ENCODE results near the gene BGLAP. TPM values are rescaled to one million over a fixed set of nuclear protein-coding genes. Genes with fewer than 3 reads are reported as not detected.
A peak's percentile ranks its signal among the peaks of the same experiment; 100 is the strongest.

BGLAP gene
- total and polyA plus RNA-seq, 2 of the 13 experiments (the other 11 are each of a cell fraction or from before 2014, with no cell fraction given): 0.62 to 1.6 TPM

DNA sequence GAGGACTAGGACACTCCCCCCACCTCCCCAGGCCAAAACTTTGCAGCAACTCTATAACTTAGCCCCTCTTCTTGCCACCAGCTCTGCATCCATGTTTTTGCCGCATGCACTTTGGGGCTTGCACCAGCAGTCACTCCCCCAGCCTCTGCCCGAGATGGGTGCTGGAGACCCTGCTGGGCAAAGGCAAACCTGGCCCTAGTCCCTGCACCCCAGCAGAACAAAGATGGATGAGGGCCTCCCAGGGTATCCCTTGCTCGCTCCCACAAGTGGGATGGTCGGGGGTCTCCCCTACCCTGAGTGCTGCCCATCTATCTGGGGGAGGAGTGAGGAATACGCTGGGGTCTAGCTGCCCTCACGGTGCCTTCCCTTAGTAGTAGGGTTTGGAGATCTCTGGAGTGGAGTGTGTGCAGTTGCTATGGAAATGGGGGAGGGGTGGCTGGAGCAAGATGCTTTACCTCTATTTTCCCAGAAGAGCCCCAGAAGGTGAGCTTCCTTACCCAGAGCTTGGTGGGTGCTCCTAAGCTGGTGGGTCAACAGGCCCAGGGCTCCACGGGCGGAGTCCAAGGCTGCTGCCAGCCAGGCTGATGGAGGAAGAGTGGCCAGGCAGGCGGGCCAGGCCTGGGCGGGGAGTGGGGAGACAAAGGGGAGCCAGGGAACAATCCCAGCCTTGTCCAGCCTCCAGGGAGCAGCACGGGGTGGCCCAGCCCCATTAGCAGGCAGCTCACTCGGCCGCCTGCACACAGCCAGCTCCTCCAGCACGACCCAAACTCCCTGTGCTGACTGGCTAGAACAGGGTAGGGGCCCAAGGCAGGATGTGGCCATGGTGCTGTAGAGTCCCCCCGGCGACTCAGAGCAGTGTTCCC, 5.7 kb downstream of the BGLAP start, which contains the start of gene PAQR6 (continued):
- TF ChIP-seq EHMT2 (IDR thresholded peaks at IDR 0.05; ENCODE audit: borderline replicate concordance, low read depth, low read length) (no peak), NFKB2 (CRISPR knock-in tag; IDR thresholded peaks at IDR 0.05; ENCODE audit: borderline replicate concordance) (0 out of 2 replicates have a peak, but pooled peaks have one; percentile 27), ZNF724P (CRISPR knock-in tag; IDR thresholded peaks at IDR 0.05; ENCODE audit: borderline replicate concordance) (no peak), STAG1 (CRISPR knock-in tag; IDR thresholded peaks at IDR 0.05) (0 out of 2 replicates have a peak, but pooled peaks have one; percentile 9), ZNF598 (CRISPR knock-in tag; IDR thresholded peaks at IDR 0.05; ENCODE audit: borderline replicate concordance) (no peak), AGO2 (optimal IDR thresholded peaks at IDR 0.05; ENCODE audit: low read depth, low read length) (peak; percentile 61), RBFOX2 (IDR thresholded peaks at IDR 0.05; ENCODE audit: low read depth, low read length) (0 out of 2 replicates have a peak, but pooled peaks have one; percentile 21), SOX5 (CRISPR knock-in tag; IDR thresholded peaks at IDR 0.05; ENCODE audit: borderline replicate concordance) (peak; percentile 31; the same call in 1 of the 2 replicates), ZNF775 (CRISPR knock-in tag; IDR thresholded peaks at IDR 0.05; ENCODE audit: borderline replicate concordance) (no peak), TBL1XR1 (IDR thresholded peaks at IDR 0.05; ENCODE audit: borderline replicate concordance, low read length, partially characterized antibody) (no peak), ZNF44 (CRISPR knock-in tag; IDR thresholded peaks at IDR 0.05) (no peak), ZBTB21 (CRISPR knock-in tag; IDR thresholded peaks at IDR 0.05) (no peak), FOXC1 (CRISPR knock-in tag; IDR thresholded peaks at IDR 0.05; ENCODE audit: borderline replicate concordance) (no peak), SOX13 (IDR thresholded peaks at IDR 0.05) (no peak), SOX13 (CRISPR knock-in tag; conservative IDR thresholded peaks at IDR 0.05 in 1 of 2, IDR thresholded peaks at IDR 0.05 in 1 of 2) (peak in 1 of 2 experiments; percentile 65; a peak in 1 of 4 replicates), MYNN (CRISPR knock-in tag; IDR thresholded peaks at IDR 0.05; ENCODE audit: low read depth) (no peak), DMAP1 (CRISPR knock-in tag; IDR thresholded peaks at IDR 0.05) (no peak)
- TF ChIP-seq, protein P1, sequence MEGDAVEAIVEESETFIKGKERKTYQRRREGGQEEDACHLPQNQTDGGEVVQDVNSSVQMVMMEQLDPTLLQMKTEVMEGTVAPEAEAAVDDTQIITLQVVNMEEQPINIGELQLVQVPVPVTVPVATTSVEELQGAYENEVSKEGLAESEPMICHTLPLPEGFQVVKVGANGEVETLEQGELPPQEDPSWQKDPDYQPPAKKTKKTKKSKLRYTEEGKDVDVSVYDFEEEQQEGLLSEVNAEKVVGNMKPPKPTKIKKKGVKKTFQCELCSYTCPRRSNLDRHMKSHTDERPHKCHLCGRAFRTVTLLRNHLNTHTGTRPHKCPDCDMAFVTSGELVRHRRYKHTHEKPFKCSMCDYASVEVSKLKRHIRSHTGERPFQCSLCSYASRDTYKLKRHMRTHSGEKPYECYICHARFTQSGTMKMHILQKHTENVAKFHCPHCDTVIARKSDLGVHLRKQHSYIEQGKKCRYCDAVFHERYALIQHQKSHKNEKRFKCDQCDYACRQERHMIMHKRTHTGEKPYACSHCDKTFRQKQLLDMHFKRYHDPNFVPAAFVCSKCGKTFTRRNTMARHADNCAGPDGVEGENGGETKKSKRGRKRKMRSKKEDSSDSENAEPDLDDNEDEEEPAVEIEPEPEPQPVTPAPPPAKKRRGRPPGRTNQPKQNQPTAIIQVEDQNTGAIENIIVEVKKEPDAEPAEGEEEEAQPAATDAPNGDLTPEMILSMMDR (CRISPR knock-in tag; IDR thresholded peaks at IDR 0.05): peak; percentile 44; the same call in 1 of the 2 replicates
- TF ChIP-seq, protein P2, sequence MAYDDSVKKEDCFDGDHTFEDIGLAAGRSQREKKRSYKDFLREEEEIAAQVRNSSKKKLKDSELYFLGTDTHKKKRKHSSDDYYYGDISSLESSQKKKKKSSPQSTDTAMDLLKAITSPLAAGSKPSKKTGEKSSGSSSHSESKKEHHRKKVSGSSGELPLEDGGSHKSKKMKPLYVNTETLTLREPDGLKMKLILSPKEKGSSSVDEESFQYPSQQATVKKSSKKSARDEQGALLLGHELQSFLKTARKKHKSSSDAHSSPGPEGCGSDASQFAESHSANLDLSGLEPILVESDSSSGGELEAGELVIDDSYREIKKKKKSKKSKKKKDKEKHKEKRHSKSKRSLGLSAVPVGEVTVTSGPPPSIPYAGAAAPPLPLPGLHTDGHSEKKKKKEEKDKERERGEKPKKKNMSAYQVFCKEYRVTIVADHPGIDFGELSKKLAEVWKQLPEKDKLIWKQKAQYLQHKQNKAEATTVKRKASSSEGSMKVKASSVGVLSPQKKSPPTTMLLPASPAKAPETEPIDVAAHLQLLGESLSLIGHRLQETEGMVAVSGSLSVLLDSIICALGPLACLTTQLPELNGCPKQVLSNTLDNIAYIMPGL (CRISPR knock-in tag; IDR thresholded peaks at IDR 0.05; ENCODE audit: borderline replicate concordance in 1 of 2, low read depth in 1 of 2): no peak
- TF ChIP-seq, protein P3, sequence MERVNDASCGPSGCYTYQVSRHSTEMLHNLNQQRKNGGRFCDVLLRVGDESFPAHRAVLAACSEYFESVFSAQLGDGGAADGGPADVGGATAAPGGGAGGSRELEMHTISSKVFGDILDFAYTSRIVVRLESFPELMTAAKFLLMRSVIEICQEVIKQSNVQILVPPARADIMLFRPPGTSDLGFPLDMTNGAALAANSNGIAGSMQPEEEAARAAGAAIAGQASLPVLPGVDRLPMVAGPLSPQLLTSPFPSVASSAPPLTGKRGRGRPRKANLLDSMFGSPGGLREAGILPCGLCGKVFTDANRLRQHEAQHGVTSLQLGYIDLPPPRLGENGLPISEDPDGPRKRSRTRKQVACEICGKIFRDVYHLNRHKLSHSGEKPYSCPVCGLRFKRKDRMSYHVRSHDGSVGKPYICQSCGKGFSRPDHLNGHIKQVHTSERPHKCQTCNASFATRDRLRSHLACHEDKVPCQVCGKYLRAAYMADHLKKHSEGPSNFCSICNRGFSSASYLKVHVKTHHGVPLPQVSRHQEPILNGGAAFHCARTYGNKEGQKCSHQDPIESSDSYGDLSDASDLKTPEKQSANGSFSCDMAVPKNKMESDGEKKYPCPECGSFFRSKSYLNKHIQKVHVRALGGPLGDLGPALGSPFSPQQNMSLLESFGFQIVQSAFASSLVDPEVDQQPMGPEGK (CRISPR knock-in tag; IDR thresholded peaks at IDR 0.05): 0 out of 2 replicates have a peak, but pooled peaks have one; percentile 26
- TF ChIP-seq, protein P4, sequence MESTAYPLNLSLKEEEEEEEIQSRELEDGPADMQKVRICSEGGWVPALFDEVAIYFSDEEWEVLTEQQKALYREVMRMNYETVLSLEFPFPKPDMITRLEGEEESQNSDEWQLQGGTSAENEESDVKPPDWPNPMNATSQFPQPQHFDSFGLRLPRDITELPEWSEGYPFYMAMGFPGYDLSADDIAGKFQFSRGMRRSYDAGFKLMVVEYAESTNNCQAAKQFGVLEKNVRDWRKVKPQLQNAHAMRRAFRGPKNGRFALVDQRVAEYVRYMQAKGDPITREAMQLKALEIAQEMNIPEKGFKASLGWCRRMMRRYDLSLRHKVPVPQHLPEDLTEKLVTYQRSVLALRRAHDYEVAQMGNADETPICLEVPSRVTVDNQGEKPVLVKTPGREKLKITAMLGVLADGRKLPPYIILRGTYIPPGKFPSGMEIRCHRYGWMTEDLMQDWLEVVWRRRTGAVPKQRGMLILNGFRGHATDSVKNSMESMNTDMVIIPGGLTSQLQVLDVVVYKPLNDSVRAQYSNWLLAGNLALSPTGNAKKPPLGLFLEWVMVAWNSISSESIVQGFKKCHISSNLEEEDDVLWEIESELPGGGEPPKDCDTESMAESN (CRISPR knock-in tag; conservative IDR thresholded peaks at IDR 0.05): no peak

Measured in HepG2 (cell line).